GM12801 (cell line): ENCODE data around the gene CABP4.

Experiments
- CTCF ChIP-seq: IDR thresholded peaks from one replicate; pipeline ENCODE4 v1.5.1; 2011; ENCODE audit warnings: control low read depth; ENCODE audit not compliant: insufficient read length; ENCODE audit errors: extremely low read depth

CABP4 gene

GRCh38 chr11:67415501-67416304, 39.5 kb upstream of the CABP4 start, which contains the start of gene CARNS1:
Gene CARNS1, plus strand, starts transcription at chr11:67415678. Its CDS starts 522 bp downstream, at chr11:67416200.
- no peak for TF ChIP-seq CTCF

GRCh38 chr11:67416416-67417335, 38.5 kb upstream of the CABP4 start:
- TF ChIP-seq CTCF: no peak

- TF ChIP-seq CTCF: no peak
Measured at GRCh38 chr11:67417425-67417824, 37.7 kb upstream of the CABP4 start.

- no peak for TF ChIP-seq CTCF
Measured at GRCh38 chr11:67418476-67419281, 36.5 kb upstream of the CABP4 start.

- TF ChIP-seq CTCF: no peak
Measured at GRCh38 chr11:67419325-67420049, 35.7 kb upstream of the CABP4 start.

GRCh38 chr11:67420147-67420645, 35.0 kb upstream of the CABP4 start:
- no peak for TF ChIP-seq CTCF
